GM19239 (cell line): ENCODE data around the gene SPATC1L.
"Not testable (repeated sequence)": the region's sequence is repeated elsewhere in the genome, so short reads cannot be mapped to it uniquely, and the experiment has no call there.

Experiments used
- DNase-seq: peaks from one replicate; pipeline ENCODE4 v3.0.0; 2011; ENCODE audit warnings: low spot score; ENCODE audit not compliant: insufficient read length
- FAIRE-seq: peaks from 2 replicates; lab custom pipeline; 2011; peaks lifted over from hg19 to GRCh38; lab: Jason Lieb, UNC

SPATC1L gene

DNA sequence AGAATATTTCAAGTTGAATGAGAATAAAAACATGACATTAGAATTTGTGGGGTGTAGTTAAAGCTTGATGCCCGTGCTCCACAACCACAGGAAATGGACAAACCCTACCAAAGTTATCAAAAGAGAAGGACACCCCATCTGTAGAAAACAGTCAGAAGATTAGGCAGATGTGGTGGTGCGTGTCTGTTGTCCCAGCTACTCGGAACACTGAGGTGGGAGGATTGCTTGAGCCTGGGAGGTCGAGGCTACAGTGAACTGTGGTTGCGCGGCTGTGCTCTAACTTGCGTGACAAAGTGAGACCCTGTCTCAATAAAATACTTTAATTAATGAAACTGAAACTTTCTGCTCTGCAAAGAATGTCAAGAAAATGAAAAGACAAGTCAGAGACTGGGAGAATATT, 1.5 kb upstream of the SPATC1L start:
- no peak for DNase-seq
- FAIRE-seq = no peak

DNA sequence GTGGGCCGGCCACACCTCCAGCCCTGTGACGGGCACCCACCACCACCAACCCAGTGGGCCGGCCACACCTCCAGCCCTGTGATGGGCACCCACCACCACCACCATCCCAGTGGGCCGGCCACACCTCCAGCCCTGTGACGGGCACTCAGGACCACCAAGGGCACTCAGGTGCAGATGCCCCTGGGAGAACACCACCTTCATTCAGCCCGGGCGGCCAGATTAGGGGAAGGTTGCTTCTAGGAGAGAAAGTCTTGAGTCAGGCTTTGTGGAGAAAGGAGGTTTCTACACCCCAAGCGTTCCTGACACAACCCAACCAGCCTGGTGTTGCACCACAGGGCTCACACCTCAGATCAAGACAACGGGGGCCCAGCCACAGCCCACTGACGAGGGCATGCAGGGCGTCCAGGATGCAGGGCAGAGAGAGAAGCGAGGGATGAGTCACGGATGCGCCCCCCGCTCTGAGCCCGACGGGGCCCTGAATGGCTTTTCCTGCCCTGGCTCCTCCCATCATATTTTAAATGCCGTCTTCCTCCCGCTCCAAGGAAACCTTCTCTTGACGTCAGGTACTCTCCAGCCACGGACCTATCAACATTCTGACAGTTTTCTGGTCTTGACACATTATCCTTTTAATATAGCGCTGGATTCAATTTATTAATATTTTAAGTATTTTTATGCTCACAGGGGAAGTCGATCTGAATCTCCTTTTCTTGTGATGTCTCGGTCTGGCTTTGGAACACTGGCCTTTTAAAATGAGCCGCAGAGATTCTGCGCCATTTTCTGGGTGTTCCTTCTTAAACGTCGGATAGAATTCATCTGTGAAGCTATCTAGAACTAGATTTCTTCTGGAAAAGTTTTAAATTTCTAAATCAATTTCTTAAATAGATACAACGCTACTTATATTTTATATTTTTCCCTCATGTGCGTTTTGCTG, 631 bp upstream of the SPATC1L start:
- FAIRE-seq = no peak
- no peak for DNase-seq

DNA sequence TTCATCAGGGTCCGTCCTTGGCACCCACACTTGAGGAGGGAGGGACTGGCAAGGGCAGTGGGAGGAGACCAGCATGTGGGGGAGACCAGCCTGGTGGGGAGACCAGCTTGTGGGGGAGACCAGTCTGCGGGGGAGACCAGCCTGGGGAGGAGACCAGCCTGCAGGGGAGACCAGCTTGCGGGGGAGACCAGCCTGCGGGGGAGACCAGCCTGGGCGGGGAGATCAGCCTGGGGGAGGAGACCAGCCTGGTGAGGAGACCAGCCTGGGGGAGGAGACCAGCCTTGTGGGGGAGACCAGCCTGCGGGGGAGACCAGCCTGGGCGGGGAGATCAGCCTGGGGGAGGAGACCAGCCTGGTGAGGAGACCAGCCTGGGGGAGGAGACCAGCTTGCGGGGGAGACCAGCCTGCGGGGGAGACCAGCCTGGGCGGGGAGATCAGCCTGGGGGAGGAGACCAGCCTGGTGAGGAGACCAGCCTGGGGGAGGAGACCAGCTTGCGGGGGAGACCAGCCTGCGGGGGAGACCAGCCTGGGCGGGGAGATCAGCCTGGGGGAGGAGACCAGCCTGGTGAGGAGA, 836 bp downstream of the SPATC1L start:
- not testable (repeated sequence) for DNase-seq, FAIRE-seq

DNA sequence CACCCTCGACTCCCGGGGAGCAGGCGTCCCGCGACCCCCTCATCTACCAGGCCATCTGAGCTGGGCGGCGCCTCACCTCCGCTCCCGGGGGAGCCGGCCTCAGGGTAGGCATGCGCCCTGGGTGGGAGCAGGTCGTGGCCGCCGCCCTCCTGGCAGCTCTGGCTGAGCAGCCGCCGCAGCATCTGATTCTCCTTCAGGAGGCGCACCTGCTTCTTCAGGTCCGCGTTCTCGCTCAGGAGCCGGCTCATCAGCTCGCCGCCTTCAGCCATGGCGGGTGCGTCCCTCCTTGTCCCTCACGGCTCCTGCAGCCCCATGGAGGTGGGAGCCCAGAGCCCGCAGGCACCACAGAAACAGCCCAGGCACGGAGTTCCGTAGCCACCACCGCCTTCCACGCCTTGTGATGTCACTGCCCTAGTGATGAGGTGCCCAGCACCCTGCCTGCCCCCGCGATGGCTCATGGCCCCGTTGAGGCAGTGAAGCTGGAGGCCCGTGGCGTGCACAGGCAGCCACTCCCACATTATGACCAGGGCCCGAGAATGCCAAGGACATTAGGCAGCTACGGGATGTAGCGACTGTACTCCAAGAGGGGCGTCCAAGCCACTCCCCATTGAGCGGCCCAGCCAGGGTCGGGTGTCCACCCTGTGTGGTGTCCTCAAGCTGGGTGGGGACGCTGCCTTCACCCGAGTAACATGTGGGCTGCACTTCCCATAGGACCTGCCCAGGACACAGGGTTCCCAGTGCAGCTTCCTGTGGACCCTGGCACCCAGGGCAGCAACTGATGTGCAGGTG, 1.5 kb downstream of the SPATC1L start:
- FAIRE-seq (no peak), DNase-seq (no peak)

DNA sequence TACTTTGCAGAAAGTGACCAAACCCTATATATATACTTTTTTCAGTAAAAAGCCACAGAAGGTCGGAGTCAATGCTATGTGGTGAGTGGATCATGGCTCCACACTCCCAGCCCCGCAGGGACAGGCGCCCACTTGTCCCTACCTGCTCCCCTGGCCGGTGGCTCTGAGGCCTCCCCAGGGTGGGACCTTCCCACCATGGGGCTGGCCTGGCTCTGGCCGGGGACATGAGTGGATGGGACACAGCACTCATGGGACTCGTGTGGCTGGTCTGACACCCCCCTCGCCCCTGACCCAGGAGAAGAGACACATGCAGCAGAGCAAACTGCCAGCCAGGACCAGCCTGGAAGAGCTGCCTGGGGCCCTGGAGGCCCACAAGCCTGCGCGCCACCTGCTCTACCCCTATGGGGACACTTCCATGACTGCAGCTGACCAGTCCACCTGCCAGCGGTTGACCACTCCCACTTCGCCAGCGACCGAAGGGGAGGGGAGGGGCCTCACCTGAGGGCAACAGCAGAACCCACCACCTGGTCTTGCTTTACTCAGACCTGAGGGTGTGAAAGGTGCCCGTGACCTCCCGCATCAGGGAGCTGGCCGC, 2.2 kb downstream of the SPATC1L start:
- DNase-seq (no peak), FAIRE-seq (no peak)

DNA sequence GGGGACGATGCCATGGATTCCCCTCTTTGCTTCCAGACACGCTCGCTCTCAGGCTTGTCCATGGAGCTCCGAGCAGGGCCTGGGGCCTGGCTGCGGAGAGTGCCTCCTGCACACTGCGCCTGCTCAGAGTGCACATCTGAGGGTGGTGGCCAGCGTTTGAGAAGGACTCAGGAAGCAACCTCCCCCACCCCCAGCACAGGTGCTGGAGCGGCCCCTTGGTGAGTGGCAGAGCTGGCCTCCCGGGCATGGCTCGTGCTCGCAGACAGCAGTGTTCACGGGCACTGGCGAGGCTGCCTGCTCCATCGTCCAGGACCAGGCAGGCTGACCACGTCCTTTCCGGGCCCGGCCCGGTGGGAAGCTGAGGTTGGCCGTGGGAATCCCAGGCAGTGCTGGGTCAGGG, 2.8 kb downstream of the SPATC1L start:
- FAIRE-seq = no peak

DNA sequence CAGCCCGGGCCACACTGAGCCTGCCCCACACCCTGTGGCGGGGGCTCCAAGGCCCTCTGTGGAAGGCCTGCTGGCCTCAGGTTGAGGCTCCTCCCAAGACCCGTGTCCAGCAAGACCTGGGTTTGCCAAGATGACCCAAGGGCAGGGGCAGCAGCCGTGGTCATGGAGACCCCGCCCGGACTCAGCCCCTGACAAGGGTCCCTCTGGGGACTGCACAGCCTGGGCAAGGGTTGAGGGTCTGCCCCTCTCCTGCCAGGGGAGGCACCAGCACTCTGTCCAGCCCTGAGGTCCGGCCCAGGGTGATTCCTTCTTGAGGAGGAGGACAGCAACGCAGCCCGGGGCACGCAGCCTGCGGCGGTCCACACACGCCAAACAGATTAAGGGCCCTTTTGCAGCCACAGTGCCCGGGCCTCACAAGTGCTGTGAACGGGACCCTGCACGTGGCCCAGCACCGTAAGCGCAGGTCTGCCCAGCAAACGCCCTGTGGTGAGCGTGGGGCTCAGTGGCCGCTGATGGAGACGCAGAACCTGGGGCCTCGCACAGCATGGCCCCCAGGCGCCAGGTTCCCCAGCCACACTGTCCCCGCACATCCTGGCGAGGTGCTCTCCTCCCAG, 3.4 kb downstream of the SPATC1L start:
- no peak for FAIRE-seq
- no peak for DNase-seq

More for the DNA sequence above, 2.8 kb downstream of the SPATC1L start:
- no peak for DNase-seq

DNA sequence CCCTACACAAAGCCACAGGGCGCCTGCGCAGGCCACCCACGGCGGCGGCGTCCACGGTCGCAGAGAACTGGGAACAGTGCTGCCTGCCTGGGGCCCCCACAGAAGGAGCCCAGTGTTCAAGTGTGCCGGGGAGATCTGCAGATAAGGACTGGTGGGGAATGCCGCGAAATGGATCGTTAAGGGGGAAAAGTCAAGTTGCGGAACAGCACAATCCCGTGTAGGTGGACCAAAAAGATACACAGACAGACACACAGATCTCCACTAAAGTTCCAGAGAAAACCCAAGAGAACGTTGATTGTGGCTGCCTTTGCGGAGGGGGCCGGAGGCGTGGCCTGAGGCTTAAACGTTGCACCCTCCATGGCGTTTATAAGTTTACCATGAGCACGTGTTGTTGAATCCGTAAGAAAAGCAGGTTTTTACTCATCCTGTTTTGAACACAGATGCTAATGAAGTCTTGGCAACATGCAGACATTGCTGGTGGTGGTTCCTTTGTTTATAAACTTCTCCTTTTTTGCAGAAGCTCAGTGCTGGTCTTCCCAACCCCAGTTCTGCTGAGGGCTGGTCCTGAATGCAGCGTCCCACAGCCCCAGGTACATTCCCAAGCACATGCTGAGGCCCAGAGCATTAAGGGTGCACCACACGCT, 4.1 kb downstream of the SPATC1L start:
- no peak for DNase-seq
- no peak for FAIRE-seq

DNA sequence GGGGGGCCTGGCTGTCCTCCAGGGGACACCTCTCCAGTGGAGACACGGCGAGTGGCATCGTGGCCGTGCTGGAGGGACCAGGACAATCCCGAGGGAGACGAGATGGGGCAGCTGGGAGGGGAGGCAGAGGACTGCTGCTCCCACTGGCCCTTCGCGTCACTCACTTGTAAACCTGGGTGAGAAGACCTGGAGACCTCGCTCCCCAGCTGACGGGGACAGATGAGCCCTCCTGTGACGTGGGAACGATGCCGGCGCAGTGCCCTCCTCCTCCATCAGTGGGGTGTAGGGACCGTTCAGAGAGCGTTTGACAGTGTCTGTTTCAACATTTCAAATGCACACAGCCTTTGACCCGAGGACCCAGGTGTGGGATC, 4.6 kb downstream of the SPATC1L start:
- DNase-seq (no peak), FAIRE-seq (no peak)

DNA sequence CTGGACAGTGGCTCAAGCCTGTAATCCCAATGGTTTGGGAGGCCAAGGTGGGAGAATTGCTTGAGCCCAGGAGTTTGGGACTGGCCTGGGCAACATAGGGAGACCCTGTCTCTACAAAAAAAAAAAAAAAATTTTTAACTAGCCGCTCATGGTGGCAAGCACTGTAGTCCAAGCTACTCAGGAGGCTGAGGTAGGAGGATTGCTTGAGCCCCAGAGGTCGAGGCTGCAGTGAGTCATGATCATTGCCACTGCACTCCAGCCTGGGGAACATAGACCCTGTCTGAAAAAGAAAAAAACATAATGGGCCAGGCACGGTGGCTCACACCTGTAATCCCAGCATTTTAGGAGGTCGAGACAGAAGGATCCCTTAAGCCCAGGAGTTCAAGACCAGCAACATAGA, 5.3 kb downstream of the SPATC1L start:
- FAIRE-seq (no peak), DNase-seq (no peak)

DNA sequence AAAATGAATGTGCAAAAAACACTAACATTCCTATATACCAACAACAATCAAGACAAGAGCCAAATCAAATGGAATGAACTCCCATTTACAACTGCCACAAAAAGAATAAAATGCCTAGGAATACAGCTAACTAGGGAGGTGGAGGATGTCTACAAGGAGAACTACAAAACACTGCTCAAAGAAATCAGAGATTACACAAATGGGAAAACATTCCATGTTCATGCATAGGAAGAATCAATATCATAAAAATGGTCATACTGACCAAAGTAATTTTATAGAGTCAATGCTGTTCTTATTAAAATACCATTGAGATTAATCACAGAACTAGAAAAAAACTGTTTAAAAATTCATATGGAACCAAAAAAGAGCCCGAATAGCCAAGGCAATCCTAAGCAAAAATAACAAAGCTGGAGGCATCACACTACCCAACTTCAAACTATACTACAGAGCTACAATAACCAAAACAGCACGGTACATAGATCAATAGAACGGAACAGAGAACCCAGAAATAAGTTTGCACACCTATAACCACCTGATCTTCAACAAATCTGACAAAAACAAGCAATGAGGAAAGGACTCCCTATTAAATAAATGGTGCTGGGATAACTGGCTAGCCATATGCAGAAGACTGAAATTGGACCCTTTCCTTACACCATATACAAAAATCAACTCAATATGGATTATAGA, 7.7 kb downstream of the SPATC1L start:
- not testable (repeated sequence) for DNase-seq, FAIRE-seq

DNA sequence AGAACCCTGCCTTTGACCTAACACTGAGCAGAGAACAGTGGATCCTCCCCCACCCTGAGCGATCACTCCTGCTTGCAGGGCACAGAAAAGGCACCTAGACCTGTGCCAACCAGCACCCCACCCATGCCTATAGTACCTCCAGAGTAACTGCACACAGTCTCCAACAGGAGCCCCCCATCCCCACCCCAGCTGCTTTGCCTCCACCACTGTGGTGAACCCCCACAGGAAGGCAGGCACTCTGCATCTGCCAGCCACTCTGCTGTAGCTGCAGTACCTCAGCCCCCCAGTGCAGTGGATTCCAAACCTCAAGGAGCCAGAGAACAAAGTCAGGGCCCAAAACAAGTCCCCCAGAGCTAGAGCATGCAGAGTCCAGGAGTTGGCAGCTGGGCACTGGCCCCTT, 10.7 kb downstream of the SPATC1L start:
- DNase-seq = no peak
- no peak for FAIRE-seq

DNA sequence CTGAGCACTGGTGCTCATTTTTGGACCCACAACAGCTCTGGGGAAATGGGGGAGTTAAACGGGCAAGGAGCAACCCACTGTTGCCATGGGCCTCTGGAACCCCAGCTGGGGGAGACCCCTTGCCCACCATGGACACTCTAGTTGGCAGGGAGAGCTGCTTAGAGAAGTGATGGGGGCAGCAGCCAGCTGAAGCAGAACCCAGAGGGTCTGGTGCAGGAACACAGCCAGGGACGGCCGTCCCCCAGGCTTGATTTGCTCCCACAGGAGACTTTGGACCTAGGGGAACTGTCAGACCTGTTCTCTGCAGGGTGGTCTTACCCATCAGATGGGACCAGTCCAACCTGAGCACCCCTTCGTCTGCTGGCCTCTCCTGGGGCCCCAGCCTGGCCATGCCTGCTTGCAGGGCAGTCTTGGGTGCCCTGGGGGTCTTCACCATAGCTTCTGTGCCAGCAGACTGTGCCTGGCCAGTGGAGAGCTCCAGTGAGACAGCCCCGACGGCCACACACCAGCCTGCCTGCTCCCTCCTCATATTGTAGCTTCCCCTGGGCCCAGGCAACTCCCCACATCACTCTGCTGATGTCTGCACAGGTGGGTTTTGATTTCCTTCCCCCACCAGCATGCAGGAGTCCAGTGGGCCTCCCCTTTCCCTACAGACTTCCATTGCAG, 11.3 kb downstream of the SPATC1L start:
- no peak for DNase-seq
- FAIRE-seq = no peak

DNA sequence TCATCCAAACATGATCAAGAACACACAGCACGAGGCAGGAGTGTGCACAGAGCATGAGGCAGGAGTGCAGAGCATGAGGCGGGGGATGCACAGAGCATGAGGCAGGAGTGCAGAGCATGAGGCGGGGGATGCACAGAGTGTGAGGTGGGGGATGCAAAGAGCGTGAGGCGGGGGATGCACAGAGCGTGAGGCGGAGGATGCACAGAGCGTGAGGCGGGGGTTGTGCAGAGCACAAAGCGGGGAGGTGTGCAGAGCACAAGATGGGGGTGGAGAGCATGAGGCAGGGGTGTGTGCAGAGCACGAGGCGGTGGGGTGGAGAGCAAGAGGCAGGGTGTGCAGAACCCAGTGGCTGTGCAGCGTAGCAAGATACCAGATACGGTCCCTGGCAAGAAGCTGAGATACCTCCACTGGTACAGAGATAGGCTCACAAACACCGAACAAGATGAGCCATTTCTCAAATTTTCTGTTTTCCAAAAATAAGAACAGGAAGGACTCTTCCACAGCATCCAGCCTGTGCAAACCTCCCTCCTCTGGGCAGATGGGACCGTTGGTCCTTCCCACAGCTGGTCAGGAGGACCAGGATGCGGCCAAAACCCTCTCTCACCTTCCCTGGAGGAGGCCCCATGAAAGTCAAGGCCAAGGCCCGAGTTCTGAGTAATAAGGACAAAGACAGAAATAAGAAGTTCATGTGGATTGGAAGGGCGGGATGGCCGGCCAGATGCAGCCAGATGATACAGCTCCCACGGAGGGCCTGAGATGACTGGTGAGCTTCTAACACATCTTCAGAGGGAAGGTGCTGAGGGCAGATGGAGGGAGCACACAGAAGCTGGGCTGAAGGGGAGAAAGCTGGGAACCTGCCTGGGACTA, 12.0 kb downstream of the SPATC1L start:
- DNase-seq (no peak), FAIRE-seq (no peak)

DNA sequence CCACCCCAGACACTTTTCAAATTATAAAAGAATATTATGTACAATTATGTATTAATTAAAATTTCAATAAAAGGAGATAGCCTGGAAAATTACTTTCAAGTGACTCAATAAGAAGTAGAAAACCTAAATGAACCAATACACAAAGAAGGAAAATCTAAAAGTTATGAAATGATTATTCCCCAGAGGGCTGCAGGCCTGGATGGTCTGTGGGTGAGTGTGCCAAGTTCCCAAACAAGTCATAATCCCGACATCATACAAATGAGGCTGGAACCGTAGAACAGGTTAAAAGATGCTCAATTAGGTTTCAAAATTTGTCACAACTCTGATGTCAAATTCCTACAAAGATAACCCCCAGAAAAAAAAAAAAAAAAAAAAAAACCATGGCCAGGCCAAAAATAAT, 12.7 kb downstream of the SPATC1L start:
- DNase-seq (no peak), FAIRE-seq (no peak)

DNA sequence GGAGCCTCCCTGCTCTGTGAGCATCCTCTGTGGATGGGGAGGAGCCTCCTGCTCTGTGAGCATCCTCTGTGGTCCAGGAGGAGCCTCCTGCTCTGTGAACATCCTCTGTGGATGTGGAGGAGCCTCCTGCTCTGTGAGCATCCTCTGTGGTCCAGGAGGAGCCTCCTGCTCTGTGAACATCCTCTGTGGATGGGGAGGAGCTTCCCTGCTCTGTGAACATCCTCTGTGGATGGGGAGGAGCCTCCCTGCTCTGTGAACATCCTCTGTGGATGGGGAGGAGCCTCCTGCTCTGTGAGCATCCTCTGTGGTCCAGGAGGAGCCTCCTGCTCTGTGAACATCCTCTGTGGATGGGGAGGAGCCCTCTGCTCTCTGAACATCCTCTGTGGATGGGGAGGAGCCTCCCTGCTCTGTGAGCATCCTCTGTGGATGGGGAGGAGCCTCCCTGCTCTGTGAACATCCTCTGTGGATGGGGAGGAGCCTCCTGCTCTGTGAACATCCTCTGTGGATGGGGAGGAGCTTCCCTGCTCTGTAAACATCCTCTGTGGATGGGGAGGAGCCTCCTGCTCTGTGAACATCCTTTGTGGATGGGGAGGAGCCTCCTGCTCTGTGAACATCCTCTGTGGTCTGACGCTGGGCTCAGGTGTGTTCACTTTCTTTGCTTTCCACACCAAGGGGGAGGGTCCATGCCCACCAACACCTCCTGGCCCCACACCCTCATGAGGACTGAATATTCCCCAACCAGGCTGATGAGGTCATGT, 13.6 kb downstream of the SPATC1L start:
- DNase-seq = not testable (repeated sequence)

More for the DNA sequence above, 13.6 kb downstream of the SPATC1L start:
- not testable (repeated sequence) for FAIRE-seq
